ENCODE data around the gene SPATA32. TPM values are rescaled to one million over a fixed set of nuclear protein-coding genes. Genes with fewer than 3 reads are reported as not detected.
A peak's percentile ranks its signal among the peaks of the same experiment; 100 is the strongest.
"Not testable (repeated sequence)": the region's sequence is repeated elsewhere in the genome, so short reads cannot be mapped to it uniquely, and the experiment has no call there.

The SPATA32 gene
- total RNA-seq, 1 donor from 2014 or later: not detected

- DNase-seq (ENCODE audit: low read depth): no peak
- TF ChIP-seq CTCF (conservative IDR thresholded peaks at IDR 0.05; ENCODE audit: low read depth, low read length): no peak
- H3K4me3 ChIP-seq (ENCODE audit: low read depth, low read length): no peak overlapping the region
Measured at GRCh38 chr17:45253879-45254278, 8.0 kb downstream of the SPATA32 start.

- not testable (repeated sequence) for H3K4me3 ChIP-seq (ENCODE audit: low read depth, low read length); DNase-seq (ENCODE audit: low read depth)
Measured at GRCh38 chr17:45253237-45253636, 8.7 kb downstream of the SPATA32 start.

GRCh38 chr17:45251931-45252330 is 10.0 kb downstream of the SPATA32 start:
- no peak overlapping the region for H3K4me3 ChIP-seq (ENCODE audit: low read depth, low read length)
- no peak for DNase-seq (ENCODE audit: low read depth)
- no peak for TF ChIP-seq CTCF (conservative IDR thresholded peaks at IDR 0.05; ENCODE audit: low read depth, low read length)

GRCh38 chr17:45248132-45248957 is 13.5 kb downstream of the SPATA32 start:
- H3K4me3 ChIP-seq (ENCODE audit: low read depth, low read length): peak overlapping the region; percentile 68
- TF ChIP-seq CTCF (conservative IDR thresholded peaks at IDR 0.05; ENCODE audit: low read depth, low read length): no peak
- DNase-seq (ENCODE audit: low read depth): no peak

GRCh38 chr17:45247429-45248131 is 14.3 kb downstream of the SPATA32 start:
- DNase-seq (ENCODE audit: low read depth): no peak
- TF ChIP-seq CTCF (conservative IDR thresholded peaks at IDR 0.05; ENCODE audit: low read depth, low read length): no peak
- H3K4me3 ChIP-seq (ENCODE audit: low read depth, low read length): peak overlapping the region; percentile 68

GRCh38 chr17:45246861-45247428 is 14.9 kb downstream of the SPATA32 start:
- peak overlapping the region; percentile 68 for H3K4me3 ChIP-seq (ENCODE audit: low read depth, low read length)
- peak; percentile 51 for TF ChIP-seq CTCF (conservative IDR thresholded peaks at IDR 0.05; ENCODE audit: low read depth, low read length)
- no peak for DNase-seq (ENCODE audit: low read depth)

GRCh38 chr17:45246338-45246737 is 15.6 kb downstream of the SPATA32 start:
- DNase-seq (ENCODE audit: low read depth): no peak
- no peak overlapping the region for H3K4me3 ChIP-seq (ENCODE audit: low read depth, low read length)
- TF ChIP-seq CTCF (conservative IDR thresholded peaks at IDR 0.05; ENCODE audit: low read depth, low read length): no peak
